WI38 (cell line): ENCODE measurements around the gene ZNF281.
A peak's percentile ranks its signal among the peaks of the same experiment; 100 is the strongest.

Experiments used
- H3K4me3 ChIP-seq: 2 replicates; pipeline ENCODE4 v1.5.1; 2011; ENCODE audit warnings: low read depth, mild to moderate bottlenecking, control low read depth, low read length
- CTCF ChIP-seq: IDR thresholded peaks from 2 replicates; pipeline ENCODE4 v1.5.1; 2012; ENCODE audit warnings: low read depth, mild to moderate bottlenecking, control low read depth, low read length

Gene ZNF281

GRCh38 chr1:200428482-200429205 is 18.8 kb upstream of the ZNF281 start:
- TF ChIP-seq CTCF: no peak
- no peak overlapping the region for H3K4me3 ChIP-seq

DNA sequence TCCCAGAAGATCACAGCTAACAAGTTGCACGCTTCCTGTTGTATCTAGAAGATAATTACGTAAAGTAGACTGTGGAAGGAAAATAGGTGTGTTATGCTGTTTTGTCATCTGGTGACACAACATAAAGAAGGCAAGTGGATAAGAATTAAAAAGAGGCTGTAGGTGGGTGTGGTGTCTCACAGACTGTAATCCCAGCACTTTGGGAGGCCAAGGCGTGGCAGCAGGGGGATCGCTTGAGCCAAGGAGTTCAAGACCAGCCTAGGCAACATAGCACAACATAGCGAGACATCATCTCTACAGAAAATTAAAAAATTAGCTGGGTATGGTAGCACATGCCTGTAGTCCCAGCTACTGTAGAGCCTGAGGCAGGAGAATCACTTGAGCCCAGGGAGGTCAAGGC is 17.9 kb upstream of the ZNF281 start:
- H3K4me3 ChIP-seq: no peak overlapping the region
- TF ChIP-seq CTCF: no peak

DNA sequence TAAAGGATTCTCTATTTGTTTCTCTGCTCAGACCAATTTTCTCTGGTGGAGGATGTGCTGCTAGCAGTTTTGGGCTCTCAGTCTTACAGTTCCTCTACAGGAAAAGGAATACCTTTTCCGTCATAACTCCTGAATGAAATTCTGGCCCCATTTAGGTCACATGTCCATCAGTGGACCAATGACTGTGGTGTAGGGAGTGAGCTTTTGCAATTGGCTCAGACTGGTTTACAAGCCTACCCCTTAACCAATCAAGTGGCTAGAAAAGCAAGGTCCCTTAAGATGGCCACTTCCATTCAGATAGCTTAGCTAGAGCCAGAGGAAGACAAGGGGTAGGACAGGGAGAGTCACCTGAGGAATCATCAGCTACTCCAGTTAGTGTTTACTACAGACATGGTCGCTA is 16.4 kb upstream of the ZNF281 start:
- no peak for TF ChIP-seq CTCF
- no peak overlapping the region for H3K4me3 ChIP-seq

- no peak for TF ChIP-seq CTCF
- H3K4me3 ChIP-seq: no peak overlapping the region
Measured at GRCh38 chr1:200423235-200423634, 13.4 kb upstream of the ZNF281 start.

- no peak overlapping the region for H3K4me3 ChIP-seq
- TF ChIP-seq CTCF: no peak
Measured at GRCh38 chr1:200422211-200422610, 12.4 kb upstream of the ZNF281 start.

- no peak for TF ChIP-seq CTCF
- H3K4me3 ChIP-seq: peak overlapping the region; percentile 22; the same call in 1 of the 2 replicates
Measured at GRCh38 chr1:200415789-200416593, 6.2 kb upstream of the ZNF281 start.

DNA sequence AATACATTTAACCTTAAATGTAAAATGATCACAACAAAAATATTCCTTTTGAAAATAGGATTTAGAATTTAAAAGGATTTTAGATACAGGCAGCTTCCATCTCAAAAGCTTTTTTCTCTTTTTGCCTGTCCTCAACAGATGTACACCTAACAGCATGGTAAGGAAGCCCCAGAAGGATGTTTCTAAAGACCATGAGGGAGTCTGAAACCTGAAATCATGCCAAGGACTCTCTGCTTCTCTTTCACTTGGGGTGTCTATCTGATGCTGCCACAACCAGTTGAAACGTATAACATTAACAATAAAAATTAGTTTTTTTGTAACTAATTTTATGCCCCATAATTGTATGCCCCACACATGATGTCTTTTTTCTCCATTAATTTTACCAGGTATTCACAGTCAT is 5.4 kb upstream of the ZNF281 start:
- no peak for TF ChIP-seq CTCF
- no peak overlapping the region for H3K4me3 ChIP-seq
